ENCODE data around the gene AKT3.

The AKT3 gene

DNA sequence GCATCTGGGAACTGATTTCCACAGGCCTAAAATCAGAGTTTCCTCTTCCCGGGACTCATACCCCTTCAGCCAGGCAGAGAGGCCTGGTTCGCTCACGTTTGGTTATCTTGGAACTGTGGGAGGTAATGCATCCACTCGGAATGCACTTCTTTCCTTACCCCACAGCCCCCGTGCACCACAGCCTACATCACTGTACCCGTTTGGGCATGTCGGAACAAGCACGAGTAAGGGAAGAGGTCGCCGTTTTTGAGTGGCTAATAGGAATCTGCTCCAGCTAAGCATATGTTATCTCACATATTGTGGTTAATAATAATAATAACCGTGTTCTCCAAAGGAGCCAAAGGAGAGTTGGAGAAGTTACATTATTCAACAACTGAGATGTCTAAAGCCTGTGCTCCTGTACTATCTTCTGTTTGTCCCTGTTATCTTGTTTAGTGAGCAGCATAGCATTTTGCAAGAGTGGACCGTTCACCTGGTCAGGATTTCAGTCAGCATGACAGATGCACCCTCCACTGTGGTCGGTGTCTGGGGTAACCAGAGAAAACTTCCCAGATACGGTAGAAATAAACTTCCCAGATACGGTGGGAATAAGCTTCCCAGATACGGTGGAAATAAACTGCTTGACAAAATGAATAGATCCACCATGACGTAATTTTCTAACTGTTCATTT lies 395.6 kb downstream of the AKT3 start:
- TF ChIP-seq, protein P1, sequence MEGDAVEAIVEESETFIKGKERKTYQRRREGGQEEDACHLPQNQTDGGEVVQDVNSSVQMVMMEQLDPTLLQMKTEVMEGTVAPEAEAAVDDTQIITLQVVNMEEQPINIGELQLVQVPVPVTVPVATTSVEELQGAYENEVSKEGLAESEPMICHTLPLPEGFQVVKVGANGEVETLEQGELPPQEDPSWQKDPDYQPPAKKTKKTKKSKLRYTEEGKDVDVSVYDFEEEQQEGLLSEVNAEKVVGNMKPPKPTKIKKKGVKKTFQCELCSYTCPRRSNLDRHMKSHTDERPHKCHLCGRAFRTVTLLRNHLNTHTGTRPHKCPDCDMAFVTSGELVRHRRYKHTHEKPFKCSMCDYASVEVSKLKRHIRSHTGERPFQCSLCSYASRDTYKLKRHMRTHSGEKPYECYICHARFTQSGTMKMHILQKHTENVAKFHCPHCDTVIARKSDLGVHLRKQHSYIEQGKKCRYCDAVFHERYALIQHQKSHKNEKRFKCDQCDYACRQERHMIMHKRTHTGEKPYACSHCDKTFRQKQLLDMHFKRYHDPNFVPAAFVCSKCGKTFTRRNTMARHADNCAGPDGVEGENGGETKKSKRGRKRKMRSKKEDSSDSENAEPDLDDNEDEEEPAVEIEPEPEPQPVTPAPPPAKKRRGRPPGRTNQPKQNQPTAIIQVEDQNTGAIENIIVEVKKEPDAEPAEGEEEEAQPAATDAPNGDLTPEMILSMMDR (IDR thresholded peaks at IDR 0.05; ENCODE audit: unreplicated experiment in 3 of 3): no peak
- H3K36me3 Mint-ChIP-seq (ENCODE audit: low read depth): peaks cover 11% of the 10 kb centered on the region
- no peaks in the 10 kb centered on the region for H3K4me1 Mint-ChIP-seq
- no peak overlapping the region for H3K4me3 Mint-ChIP-seq
- no peaks in the 10 kb centered on the region for H3K9me3 Mint-ChIP-seq
- H3K27ac Mint-ChIP-seq: no peak overlapping the region
- no peaks in the 10 kb centered on the region for H3K27me3 Mint-ChIP-seq (ENCODE audit: low read depth)

DNA sequence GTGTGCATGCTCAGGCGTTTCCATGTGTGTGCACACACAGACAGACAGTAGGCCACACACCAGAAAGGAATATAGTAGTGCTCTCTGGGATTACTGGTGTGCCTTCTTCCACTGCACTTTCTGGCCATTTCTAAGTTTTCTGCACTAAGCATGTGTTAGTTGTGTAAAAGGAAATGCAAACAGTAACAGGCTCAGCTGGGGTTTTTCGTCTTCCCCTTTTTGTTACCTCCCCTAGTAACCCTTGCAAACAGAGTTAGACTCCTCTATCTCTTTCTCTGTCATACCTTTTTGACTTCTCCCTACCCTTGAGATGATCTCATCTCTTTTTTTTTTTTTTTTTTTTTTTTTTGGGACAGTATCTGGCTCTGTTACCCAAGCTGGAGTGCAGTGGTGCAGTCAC lies 398.0 kb downstream of the AKT3 start:
- TF ChIP-seq, protein P1 (IDR thresholded peaks at IDR 0.05; ENCODE audit: unreplicated experiment in 3 of 3): no peak
- Mint-ChIP-seq H3K27me3 (ENCODE audit: low read depth) (no peaks in the 10 kb centered on the region), H3K36me3 (ENCODE audit: low read depth) (peaks cover 8% of the 10 kb centered on the region), H3K4me1 (no peaks in the 10 kb centered on the region), H3K9me3 (no peaks in the 10 kb centered on the region), H3K27ac (no peak overlapping the region), H3K4me3 (no peak overlapping the region)

DNA sequence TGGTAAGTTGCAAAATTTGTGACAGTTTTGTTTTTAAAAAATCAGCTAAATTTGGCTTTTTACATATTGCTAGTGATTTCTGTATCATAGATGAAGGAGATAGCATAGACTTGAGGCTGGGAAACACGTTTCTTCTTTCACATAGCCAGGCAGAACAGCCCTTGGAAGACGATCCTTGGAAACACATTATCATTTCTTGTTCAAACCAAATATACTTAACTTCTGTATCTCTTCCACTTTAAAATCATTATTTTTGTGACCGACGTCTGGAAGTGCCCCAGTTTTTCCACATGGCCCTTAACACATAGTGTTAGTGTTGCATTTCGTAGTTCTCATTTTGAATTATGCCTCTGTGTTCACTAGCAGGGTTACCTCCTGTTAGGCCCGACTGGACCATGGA lies 400.7 kb downstream of the AKT3 start:
- Mint-ChIP-seq H3K4me3 (no peak overlapping the region), H3K4me1 (no peaks in the 10 kb centered on the region), H3K27me3 (ENCODE audit: low read depth) (no peaks in the 10 kb centered on the region), H3K9me3 (no peaks in the 10 kb centered on the region), H3K27ac (no peak overlapping the region), H3K36me3 (ENCODE audit: low read depth) (peaks cover 8% of the 10 kb centered on the region)
- TF ChIP-seq, protein P1 (IDR thresholded peaks at IDR 0.05; ENCODE audit: unreplicated experiment in 3 of 3): no peak

- peaks cover 8% of the 10 kb centered on the region for H3K36me3 Mint-ChIP-seq (ENCODE audit: low read depth)
- no peaks in the 10 kb centered on the region for H3K27me3 Mint-ChIP-seq (ENCODE audit: low read depth)
- no peak overlapping the region for H3K27ac Mint-ChIP-seq
- TF ChIP-seq, protein P1 (IDR thresholded peaks at IDR 0.05; ENCODE audit: unreplicated experiment in 3 of 3): no peak
- no peak overlapping the region for H3K4me3 Mint-ChIP-seq
- H3K4me1 Mint-ChIP-seq: no peaks in the 10 kb centered on the region
- no peaks in the 10 kb centered on the region for H3K9me3 Mint-ChIP-seq
Observed at GRCh38 chr1:243447844-243448243, 402.2 kb downstream of the AKT3 start.

DNA sequence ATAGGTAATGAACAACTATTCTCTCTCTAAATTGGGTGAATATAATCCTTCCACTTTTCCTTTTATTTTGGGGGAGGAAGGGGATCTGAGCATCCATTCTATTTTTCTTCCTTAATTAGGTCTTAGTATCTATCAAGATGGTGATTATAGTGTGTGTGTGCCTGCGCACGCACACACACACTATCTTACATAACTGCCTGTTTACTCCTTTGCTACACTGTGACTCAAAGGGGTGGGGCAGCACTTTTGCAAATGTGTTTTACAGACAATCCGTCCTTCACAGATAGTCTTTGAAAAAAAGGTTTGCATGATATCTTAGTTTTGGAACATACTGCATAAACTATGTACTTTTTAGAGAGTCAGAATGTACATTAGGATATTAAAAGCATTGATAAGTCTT lies 402.7 kb downstream of the AKT3 start:
- Mint-ChIP-seq H3K36me3 (ENCODE audit: low read depth) (peaks cover 8% of the 10 kb centered on the region), H3K4me1 (peaks cover 2% of the 10 kb centered on the region), H3K9me3 (no peaks in the 10 kb centered on the region)

More for the DNA sequence above, 402.7 kb downstream of the AKT3 start:
- no peak overlapping the region for H3K4me3 Mint-ChIP-seq
- TF ChIP-seq, protein P1 (IDR thresholded peaks at IDR 0.05; ENCODE audit: unreplicated experiment in 3 of 3): no peak
- H3K27me3 Mint-ChIP-seq (ENCODE audit: low read depth): peaks cover under 1% of the 10 kb centered on the region
- no peak overlapping the region for H3K27ac Mint-ChIP-seq

Data from nephron (organoid).